T-helper 1 cell treated with Interleukin-12 subunit alpha and Interleukin-12 subunit beta and Interleukin-4 antibody, amounts not matched to agents 30 ng/mL and 1 ng/mL, for 36 hours (primary cell): ENCODE data around the gene CHCHD3. TPM values are rescaled to one million over a fixed set of nuclear protein-coding genes. Genes with fewer than 3 reads are reported as not detected.
"Not testable (repeated sequence)": the region's sequence is repeated elsewhere in the genome, so short reads cannot be mapped to it uniquely, and the experiment has no call there.

Experiments used
- intact Hi-C: fragments of 100-400 bp; cut with micrococcal nuclease; formaldehyde crosslinking; loops from one replicate; pipeline ENCODE4 v1.15.1; 2024
- total RNA-seq: library from RNA; stranded (reverse); gene quantifications from 2 replicates; pipeline ENCODE4 v1.2.3, GENCODE V29; 2022

CHCHD3 gene
- total RNA-seq, 1 donor from 2014 or later: 52.8 TPM

DNA sequence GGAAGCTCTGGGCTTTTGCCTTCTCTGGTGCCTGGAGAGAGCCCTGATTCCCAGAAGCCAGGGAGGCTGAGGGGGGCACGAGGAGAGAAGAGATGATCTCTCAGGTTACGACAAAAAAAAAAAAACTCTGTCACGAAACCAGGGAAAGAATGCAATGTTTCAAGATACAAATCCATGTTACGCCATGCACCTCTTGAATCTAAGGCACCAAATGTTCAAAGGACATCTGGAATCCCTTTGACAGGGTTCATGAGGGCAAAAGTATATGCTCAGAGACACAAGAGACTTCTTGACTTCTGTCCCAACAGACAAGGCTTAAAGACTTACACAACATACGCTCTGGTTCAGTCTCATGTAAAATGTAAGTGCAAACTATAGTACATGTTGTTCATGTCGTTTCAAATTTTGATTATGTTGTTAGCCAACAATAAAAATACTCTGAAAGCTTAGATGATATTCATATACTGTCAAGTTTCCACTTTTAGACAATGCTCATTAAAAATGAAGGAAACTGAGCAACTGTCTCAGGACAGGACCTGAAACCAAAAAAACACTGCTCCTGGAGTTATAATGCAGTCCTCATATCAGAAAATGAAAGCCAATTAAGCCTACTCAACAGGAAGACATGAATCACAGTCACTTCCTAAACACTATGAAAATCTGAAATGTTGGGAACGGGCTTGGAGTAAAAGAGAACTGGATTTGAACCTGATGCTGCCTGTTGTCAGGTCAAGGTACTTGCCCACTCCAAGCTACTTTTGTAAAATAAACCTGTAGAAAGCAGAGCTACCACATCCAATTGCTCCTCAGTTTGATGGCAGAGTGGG is 72.3 kb downstream of the CHCHD3 start:
- intact Hi-C loops: no loop called here

DNA sequence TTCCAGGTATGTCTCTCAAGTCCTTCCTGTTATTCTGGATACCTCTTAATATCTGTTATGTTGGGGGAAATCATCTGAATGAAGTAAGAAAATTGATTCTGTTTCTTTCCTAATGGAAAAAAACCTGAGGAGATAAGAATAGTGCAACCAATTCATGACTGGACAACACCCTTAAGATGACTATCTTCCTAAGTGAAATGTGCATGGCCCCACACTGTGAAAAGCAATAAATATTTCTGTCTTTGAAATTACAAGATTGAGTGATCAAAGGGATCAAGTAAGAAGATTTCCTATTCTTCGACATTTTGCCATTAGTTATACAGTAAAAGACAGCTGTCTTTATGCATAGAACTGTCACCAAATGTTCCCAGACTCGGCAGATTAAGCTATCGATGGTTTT is 73.9 kb downstream of the CHCHD3 start:
- intact Hi-C loops: no loop called here

- intact Hi-C loops: no loop called here
These were observed 78.6 kb downstream of the CHCHD3 start for GRCh38 chr7:133003052-133003910.

- intact Hi-C loops: no loop called here
These were observed 80.2 kb downstream of the CHCHD3 start for GRCh38 chr7:133001727-133002126.

DNA sequence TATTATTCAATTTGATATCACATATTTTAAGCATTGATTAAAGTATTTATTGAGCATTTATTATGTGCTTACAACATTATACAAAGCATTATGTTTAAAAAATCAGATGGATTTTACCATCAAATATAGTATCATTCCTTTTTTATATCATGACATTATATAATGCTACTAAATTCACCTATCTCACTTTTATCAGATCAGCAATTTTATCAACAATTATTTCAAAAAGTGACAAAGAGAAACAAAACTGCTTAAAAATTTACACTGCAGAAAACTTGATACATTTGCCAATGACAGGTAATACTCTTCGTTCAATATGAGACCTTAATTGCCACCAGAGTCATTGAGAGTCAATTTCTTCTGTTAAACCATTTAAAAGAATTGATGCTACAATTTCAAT is 82.0 kb downstream of the CHCHD3 start:
- intact Hi-C loops: no loop called here

- intact Hi-C loops: no loop called here
These were observed 83.1 kb downstream of the CHCHD3 start for GRCh38 chr7:132998763-132999162.

DNA sequence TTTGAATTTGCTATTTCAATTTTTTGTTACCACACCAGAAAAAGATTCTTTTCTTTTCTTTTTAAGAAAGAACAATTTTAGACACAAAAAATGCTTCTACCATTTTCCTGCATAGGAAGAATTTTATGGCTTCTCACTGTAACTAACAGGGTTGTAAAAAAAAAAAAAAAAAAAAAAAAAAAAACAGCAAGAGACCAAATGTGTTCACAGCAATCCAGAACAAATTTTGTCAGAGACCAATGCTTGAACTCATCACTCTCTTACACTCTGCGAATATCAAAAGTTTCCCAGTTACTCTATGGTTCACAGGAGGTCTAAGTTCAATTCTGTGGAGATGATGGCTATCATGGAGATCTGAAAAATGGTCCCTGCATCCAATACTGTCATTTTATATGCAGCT is 84.4 kb downstream of the CHCHD3 start:
- intact Hi-C loops: loop anchor here (1.0 kb wide), 1 partner anchor 34 kb away; no protein-coding TSS in a partner anchor

DNA sequence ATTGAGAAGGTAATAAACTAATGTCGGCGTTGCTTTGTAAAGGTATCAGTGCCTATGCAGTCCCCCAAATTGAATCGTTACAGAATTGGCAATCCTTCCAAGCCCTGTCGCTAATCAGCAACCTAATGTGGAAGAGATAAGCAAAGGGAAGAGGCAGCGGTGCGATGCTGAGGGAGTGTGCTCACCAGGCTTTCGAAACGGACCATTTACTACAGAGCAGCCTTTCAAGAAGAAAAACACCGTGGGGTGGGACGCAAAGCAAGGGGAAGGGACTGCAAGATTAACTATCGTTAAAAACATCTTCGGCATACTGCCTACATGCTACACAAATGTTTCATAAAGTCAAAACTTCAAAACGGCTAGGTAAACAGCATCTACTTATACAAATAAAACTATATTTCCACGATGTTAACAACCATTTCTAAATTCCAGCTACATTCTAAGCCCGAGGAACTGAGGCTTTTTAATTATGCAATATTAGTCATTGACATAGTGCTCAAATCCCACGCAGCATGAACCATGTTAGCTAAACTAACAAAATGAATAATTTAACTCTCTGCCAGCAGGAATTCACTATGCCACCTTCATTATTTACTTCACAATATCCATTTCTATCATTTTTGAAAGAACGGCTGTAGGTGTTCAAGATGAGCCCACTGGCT is 85.2 kb downstream of the CHCHD3 start:
- intact Hi-C loops: loop anchor here (1.0 kb wide), 1 partner anchor 33 kb away; no protein-coding TSS in a partner anchor

- intact Hi-C loops: no loop called here
These were observed 88.4 kb downstream of the CHCHD3 start for GRCh38 chr7:132993377-132994013.

GRCh38 chr7:132991615-132992587 is 90.0 kb downstream of the CHCHD3 start:
- intact Hi-C loops: no loop called here

- intact Hi-C loops: no loop called here
These were observed 93.8 kb downstream of the CHCHD3 start for GRCh38 chr7:132988117-132988516.

GRCh38 chr7:132980402-132980801 is 101.5 kb downstream of the CHCHD3 start:
- intact Hi-C loops: no loop called here

DNA sequence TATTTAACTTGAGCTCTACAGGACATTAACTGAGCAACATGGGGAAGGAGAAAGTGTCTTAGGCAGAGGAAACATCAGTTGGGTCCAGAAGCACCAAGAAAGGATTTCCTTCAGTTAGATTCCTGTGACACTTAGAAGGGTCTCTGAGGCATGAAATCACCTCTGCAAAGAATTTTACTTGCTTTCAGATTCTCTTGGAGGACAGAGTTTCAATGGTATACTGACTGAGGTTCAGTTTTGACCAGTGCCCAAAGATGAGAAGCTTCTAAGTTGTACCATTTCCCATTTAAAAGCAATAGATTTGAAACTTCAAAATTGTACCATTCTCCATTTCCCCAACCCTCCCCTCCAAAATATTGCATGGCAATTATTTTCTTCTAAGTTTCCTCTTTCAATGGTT is 102.4 kb downstream of the CHCHD3 start:
- intact Hi-C loops: no loop called here

GRCh38 chr7:132977234-132977633 is 104.7 kb downstream of the CHCHD3 start:
- intact Hi-C loops: no loop called here

DNA sequence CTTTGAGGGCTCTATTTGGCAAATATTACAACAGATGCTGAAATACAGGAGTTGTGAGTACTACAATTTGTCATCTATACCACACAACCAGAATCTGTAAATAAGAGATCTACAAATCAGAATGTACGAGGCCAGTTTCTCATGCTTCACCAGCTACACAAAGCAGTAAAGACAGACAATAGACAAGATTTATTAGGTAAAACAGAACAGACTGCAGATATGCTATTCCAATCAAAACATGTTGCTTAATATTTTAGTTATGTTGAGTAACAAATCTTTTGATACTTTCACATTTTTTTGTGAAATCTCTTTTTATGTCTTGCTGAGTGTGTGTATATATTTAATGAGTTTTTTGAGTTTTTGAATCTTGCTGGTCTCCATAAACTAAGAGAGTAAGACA is 109.1 kb downstream of the CHCHD3 start:
- intact Hi-C loops: no loop called here

DNA sequence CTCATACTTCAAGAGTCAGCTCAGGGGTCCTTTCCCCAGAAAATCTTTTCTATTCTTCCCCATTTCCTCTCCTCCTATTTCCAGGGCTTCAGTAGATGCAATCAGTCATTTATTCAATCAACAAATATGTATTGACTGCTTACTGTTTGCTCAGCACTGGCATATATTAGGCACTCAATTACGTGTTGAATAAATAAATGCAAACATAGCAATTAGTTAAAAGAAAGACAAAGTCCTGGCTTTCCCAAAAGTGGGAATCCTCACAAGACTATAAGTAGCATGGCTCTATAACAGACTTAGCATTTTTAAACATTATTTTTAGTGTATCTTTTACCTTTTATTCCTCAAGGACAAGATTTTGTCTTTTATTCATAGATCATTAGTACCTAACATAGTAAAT is 111.6 kb downstream of the CHCHD3 start:
- intact Hi-C loops: no loop called here

- intact Hi-C loops: no loop called here
These were observed 112.4 kb downstream of the CHCHD3 start for GRCh38 chr7:132969520-132969919.

DNA sequence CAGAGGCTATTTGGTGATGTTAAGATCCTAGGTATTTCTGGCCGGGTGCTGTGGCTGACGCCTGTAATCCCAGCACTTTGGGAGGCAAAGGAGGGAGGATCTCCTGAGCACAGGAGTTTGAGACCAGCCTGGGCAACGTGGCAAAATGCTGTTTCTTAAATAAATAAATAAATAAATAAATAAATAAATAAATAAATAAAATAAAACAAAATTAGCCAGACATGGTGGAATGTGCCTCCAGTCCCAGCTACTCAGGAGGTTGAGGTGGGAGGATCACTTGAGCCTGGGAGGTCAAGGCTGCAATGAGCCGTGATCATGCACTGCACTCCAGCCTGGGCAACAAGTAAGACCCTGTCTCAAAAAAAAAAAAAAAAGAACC is 114.4 kb downstream of the CHCHD3 start:
- intact Hi-C loops: not testable (repeated sequence)

DNA sequence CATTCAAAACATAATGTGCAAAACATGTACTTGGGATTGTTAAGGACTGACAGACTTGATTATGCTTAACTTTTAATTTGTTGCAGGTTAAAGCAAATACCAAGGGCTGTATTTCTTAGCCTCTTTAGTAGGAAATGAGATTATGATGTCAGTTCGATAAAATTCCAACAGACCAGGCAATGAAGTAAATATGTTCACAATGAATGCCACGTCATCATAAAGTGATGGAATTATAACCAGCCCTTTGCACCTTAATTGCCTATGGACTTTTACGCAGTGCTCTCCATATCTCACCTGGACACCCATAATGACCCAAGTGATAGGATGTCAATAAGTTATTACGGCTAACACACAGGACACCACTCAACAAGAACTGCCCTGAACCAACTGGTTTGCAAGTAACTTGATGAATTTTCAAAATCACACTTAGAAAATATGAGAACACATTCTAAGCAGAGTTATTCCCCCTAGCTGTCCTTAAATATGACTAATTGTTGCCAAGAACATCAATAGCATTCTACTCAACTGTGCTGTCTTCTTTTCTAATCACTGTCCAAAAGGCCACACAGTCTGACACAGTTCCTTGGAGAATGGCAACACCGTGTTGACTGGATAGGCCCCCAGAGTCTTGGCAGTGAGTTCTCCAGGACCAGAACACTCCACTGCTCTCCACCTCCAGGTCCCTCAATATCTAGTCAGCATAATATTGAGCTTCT is 115.0 kb downstream of the CHCHD3 start:
- intact Hi-C loops: no loop called here

DNA sequence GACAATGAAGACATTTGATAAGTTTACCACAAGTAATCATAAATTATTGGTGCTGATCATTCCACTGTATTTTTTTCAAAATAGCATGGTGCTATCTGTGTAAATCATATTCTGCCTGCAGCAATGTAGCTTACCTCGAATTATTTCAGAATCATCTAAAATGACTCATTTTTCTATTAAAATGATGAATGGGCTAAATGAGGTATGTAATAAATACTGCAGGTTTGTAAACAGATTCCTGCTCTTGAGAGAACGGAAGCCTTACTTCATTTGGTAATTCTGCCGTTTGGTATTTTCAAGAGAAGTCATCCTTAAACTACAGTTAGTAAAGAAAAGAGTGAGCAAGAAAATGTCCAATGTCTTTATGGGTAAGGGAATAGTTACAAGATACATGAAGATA is 115.9 kb downstream of the CHCHD3 start:
- intact Hi-C loops: no loop called here
